PFSK-1 (cell line): Measurements from ENCODE around the gene C16orf92.

Experiments used
- FOXP2 ChIP-seq: optimal IDR thresholded peaks from 2 replicates; pipeline ENCODE3; 2011; ENCODE audit warnings: borderline replicate concordance, control low read depth, inconsistent platforms; ENCODE audit not compliant: insufficient read depth; ENCODE audit errors: extremely low read length, extremely low read depth
- POLR2AphosphoS5 ChIP-seq: IDR thresholded peaks from 2 replicates; pipeline ENCODE4 v1.6.1; 2012; ENCODE audit warnings: low read depth, mild to moderate bottlenecking, control low read depth, low read length, moderate library complexity
- SIN3A ChIP-seq: IDR thresholded peaks from 2 replicates; pipeline ENCODE4 v1.6.1; 2012; ENCODE audit warnings: mild to moderate bottlenecking, low read length, moderate library complexity, borderline replicate concordance; ENCODE audit not compliant: insufficient read depth
- TAF1 ChIP-seq: IDR thresholded peaks from 2 replicates; pipeline ENCODE4 v1.6.1; 2012; ENCODE audit warnings: low read length, control low read depth, borderline replicate concordance; ENCODE audit not compliant: insufficient read depth
- TF ChIP-seq, protein P1 (sequence below), 2 experiments: IDR thresholded peaks; 2 replicates each; pipeline versions ENCODE4 v1.6.1 to v1.8.0; 2011 to 2012; ENCODE audit warnings: low read depth in 2 of 2, low read length in 2 of 2, control low read depth in 1 of 2, inconsistent platforms in 1 of 2, mild to moderate bottlenecking in 1 of 2, moderate library complexity in 1 of 2; ENCODE audit not compliant: insufficient read depth in 1 of 2

Gene C16orf92

DNA sequence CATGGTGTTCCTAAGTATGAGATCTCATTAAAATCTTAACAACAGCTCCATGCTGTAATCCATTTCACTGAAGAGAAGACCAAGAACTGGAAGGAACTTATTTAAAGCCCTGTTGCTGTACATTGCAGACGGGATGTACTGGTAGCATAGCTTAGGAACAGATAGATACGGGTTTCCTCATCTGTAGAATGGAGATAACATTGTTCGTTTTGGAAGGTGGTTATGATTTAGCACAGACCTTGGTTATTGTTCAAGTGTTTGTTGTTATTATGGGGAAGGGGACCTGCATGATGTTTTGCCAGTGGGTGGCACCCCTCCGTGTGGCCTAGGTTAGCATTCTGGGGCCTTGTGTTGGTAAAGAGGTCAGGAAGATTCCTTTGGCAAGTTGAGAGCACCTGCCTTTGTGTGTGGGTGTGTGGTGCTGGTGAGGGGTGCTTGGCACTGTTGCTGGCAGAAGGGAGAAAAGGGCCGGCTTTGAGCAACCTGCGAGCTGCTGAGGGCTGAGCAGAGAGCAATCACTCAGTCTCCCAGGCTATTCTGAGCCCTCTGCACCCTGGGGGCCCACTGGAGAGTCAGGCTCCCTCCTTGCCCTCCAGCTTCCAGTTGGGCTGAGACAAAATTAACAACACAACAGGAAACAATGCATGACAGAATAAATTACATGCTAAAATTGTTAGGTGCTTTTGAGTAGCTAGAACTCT is 47.0 kb upstream of the C16orf92 start:
- no peak for TF ChIP-seq TAF1
- TF ChIP-seq, protein P1, sequence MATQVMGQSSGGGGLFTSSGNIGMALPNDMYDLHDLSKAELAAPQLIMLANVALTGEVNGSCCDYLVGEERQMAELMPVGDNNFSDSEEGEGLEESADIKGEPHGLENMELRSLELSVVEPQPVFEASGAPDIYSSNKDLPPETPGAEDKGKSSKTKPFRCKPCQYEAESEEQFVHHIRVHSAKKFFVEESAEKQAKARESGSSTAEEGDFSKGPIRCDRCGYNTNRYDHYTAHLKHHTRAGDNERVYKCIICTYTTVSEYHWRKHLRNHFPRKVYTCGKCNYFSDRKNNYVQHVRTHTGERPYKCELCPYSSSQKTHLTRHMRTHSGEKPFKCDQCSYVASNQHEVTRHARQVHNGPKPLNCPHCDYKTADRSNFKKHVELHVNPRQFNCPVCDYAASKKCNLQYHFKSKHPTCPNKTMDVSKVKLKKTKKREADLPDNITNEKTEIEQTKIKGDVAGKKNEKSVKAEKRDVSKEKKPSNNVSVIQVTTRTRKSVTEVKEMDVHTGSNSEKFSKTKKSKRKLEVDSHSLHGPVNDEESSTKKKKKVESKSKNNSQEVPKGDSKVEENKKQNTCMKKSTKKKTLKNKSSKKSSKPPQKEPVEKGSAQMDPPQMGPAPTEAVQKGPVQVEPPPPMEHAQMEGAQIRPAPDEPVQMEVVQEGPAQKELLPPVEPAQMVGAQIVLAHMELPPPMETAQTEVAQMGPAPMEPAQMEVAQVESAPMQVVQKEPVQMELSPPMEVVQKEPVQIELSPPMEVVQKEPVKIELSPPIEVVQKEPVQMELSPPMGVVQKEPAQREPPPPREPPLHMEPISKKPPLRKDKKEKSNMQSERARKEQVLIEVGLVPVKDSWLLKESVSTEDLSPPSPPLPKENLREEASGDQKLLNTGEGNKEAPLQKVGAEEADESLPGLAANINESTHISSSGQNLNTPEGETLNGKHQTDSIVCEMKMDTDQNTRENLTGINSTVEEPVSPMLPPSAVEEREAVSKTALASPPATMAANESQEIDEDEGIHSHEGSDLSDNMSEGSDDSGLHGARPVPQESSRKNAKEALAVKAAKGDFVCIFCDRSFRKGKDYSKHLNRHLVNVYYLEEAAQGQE (IDR thresholded peaks at IDR 0.05; ENCODE audit: insufficient read depth in 1 of 2, low read depth in 2 of 2, low read length in 2 of 2): no peak
- TF ChIP-seq FOXP2: no peak
- no peak for TF ChIP-seq SIN3A
- TF ChIP-seq POLR2AphosphoS5: no peak

DNA sequence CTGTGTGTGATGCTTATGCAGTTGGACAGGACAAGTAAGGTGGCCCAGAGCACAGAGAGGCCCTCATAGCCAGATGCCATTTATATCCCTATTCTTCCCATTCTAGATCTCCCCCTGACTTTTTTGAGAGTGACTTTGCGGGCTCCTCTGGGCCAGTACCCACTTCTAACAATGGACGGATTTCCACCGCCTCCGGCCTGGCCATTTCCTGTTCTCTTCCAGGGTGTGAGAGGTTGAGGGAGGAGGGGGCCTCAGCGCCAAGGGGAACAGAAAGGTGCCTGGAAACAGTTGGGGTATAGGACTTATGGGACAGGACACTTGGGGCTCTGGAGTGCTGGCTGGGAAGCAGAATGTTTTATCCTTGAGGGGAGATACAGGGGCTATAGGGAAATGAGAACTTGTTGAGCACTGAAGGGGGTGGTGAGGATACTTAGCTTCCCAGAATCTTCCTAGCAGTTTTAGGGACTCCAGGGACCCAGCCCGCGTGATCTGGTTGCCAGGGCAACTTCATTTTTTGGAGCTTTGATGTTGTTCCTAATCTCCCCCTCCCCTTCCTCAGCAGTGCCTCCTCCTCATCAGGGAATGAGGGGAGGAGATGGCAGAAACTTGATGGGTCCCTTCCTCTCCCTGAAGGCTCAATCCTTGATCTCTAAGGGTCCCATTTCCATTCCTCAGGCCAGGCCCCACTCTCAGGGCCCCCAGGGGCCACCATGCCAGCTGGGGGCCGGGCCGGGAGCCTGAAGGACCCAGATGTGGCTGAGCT is 45.8 kb upstream of the C16orf92 start:
- TF ChIP-seq FOXP2 (no peak), TAF1 (no peak), SIN3A (no peak), POLR2AphosphoS5 (no peak)
- TF ChIP-seq, protein P1 (IDR thresholded peaks at IDR 0.05; ENCODE audit: insufficient read depth in 1 of 2, low read depth in 2 of 2, low read length in 2 of 2): no peak

DNA sequence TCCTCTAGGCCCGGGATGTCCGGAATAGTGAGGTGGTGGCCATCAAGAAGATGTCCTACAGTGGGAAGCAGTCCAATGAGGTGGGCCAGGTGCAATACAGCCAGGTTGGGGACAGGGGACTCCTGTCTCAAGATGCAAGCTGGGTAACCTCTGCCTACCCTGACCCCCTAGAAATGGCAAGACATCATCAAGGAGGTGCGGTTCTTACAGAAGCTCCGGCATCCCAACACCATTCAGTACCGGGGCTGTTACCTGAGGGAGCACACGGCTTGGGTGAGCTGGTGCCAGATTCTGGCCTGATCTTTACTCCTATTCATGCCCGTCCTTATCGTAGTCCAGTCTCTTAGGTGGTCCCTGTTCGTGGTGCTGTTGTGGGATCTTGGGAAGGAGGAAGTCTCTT is 44.9 kb upstream of the C16orf92 start:
- TF ChIP-seq SIN3A (no peak), FOXP2 (no peak), TAF1 (no peak), POLR2AphosphoS5 (no peak)
- TF ChIP-seq, protein P1 (IDR thresholded peaks at IDR 0.05; ENCODE audit: insufficient read depth in 1 of 2, low read depth in 2 of 2, low read length in 2 of 2): no peak

DNA sequence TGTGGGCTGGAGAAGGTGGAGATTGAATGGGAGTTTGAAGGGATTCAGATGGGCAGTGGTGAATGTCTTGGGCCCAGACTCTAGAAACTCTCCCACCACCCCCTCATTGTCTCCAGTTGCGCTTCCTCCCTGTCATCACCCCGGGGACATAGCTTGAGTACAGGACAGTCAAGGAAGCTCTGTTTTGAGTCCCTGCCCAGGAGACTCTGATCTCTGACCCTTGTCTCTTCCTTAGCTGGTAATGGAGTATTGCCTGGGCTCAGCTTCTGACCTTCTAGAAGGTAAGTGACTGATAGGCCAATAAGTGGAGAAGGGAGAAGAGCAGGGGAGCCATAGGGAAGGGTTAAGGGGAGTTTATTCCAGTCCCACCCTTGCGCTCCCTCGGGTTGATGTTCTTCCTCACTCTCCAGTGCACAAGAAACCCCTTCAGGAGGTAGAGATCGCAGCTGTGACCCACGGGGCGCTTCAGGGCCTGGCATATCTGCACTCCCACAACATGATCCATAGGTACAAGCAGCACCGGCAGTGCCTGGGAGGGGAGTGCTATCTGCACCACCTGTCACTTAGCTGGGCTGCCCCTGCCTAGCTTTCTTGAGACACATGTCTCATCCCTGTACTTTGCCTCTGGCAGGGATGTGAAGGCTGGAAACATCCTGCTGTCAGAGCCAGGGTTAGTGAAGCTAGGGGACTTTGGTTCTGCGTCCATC is 44.3 kb upstream of the C16orf92 start:
- TF ChIP-seq POLR2AphosphoS5: no peak
- TF ChIP-seq SIN3A: no peak
- no peak for TF ChIP-seq FOXP2
- TF ChIP-seq, protein P1 (IDR thresholded peaks at IDR 0.05; ENCODE audit: insufficient read depth in 1 of 2, low read depth in 2 of 2, low read length in 2 of 2): no peak
- no peak for TF ChIP-seq TAF1
